Activated T-helper 9 cell treated with anti-CD3 and anti-CD28 coated beads, Interleukin-2, amount 50 U/mL, for 16 hours (primary cell): ENCODE measurements around the gene RPP25.
"Not testable (repeated sequence)": the region's sequence is repeated elsewhere in the genome, so short reads cannot be mapped to it uniquely, and the experiment has no call there.

Source experiments
- DNase-seq: peaks from one replicate; pipeline ENCODE4 v3.0.0-alpha.2; 2020; ENCODE audit warnings: low read depth

The RPP25 gene

GRCh38 chr15:74962671-74963070 lies 6.1 kb upstream of the RPP25 start:
- DNase-seq: no peak

DNA sequence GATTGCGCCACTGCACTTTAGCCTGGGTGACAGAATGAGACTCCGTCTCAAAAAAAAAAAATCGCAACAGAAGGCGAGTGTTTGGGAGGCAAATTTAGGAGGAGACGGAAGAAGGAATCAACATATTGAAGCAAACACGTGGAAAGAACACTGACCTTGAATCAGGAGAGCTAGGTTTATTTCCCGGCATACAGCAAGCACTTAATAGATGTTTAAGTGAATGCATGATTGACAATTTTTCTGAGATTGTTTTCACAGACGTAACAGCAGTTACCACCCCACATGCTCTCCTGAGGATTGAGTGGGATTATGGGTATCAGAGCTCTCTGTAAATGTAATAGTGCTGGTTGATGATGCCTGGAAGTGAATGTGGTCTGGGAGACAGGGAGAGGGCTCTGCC lies 5.6 kb upstream of the RPP25 start:
- DNase-seq: no peak

GRCh38 chr15:74961616-74962015 lies 5.0 kb upstream of the RPP25 start:
- DNase-seq: no peak

GRCh38 chr15:74960995-74961588 lies 4.5 kb upstream of the RPP25 start:
- no peak for DNase-seq

- DNase-seq: no peak
These were observed 3.7 kb upstream of the RPP25 start for GRCh38 chr15:74960286-74960685.

DNA sequence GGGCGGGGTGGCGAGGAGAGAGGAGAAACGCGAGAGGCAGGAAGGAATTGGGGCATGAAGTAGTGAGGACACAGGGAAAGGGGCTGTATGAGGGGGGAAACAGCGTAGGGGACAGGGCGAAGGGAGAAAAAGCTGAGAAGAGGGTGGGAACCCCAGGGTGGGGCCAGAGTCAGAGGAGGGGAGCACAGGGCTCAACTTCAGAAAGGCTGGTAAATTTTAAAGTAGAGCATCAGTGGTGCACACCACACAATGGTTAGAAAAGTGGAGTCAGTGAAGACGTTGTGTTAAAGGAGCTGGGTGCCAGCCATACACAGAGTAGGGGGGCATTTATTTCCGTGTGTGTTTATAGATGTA lies 3.0 kb upstream of the RPP25 start:
- no peak for DNase-seq

DNA sequence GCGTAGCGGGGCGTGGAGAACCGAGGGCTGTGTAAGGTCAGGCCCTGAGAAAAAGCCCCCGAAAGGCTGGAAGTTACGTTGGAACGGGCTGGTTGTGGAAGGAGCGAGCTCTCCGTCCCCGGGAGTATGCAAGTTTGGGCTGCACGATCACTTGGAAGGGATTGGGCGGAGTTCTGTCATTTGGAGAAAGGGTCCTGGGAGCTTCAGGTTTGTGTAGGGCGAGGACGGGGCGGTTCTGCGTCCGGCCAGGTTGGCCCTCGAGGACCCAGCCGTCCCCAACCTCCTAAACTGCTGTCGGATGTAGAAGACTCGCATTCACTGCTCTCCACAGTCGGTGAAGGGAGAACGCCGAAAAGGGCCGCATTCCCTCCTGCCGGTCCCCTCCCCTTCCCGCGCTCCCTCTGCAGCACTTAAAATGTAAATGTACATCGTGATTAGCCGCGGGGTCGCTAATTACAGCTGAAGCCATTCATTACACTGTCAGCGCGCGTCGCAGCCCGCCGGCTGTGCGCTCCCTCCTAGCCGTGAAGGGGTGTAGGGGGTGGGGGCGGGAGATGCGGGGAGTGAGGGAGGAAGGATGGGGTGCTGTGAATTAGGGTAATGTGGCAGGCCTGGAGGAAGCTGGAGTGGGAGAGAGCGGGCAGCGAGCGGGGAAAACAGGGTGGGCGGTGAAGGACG lies 2.5 kb upstream of the RPP25 start:
- no peak for DNase-seq

- DNase-seq: no peak
These were observed 1.8 kb upstream of the RPP25 start for GRCh38 chr15:74958320-74958907.

DNA sequence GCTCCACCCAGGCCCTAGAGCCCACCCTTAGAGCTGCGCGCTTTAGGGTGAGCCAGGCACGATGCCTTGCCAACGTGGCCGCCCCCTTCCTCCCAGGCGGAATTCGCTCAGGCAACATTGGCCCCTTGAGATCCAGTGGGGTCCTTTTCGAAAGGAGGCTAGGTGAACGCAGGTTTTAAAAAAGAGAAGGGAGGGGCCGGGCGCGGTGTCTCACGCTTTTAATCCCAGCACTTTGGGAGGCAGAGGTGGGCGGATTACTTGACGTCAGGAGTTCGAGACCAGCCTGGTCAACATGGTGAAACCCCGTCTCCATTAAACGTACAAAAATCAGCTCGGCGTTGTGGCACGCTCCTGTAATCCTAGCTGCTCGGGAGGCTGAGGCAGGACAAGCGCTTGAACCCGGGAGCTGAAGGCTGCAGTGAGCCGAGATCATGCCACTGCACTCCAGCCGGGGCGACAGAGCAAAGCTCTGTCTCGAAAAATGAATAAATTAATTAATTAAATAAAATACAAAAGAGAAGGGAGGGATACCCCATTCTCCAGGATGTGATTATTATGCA lies 984 bp upstream of the RPP25 start:
- no peak for DNase-seq

- peak; percentile 50 for DNase-seq
These were observed 550 bp downstream of the RPP25 start for GRCh38 chr15:74955796-74956647.

GRCh38 chr15:74955017-74955416 lies 1.6 kb downstream of the RPP25 start:
- no peak for DNase-seq

DNA sequence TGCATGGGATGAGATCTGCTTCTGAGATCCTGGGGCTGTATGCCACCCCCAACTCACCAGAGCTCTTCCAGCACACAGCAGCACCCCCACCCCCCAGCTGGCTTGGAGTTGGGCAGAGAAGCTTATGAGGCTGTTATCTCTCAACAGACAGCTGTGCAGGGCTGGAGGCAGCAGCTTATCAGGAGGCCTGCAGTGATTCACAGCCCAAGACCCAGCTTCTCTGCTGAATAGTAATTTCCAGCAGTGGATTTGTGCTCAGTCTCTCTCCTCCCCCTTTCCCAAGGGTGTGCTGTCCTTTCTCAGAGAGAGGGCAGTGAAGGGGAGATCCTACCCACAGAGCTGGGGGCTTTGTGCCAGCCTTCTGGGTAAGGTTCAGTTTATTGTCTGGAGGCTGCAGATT lies 2.1 kb downstream of the RPP25 start:
- DNase-seq: no peak

GRCh38 chr15:74951006-74951405 lies 5.6 kb downstream of the RPP25 start:
- no peak for DNase-seq

DNA sequence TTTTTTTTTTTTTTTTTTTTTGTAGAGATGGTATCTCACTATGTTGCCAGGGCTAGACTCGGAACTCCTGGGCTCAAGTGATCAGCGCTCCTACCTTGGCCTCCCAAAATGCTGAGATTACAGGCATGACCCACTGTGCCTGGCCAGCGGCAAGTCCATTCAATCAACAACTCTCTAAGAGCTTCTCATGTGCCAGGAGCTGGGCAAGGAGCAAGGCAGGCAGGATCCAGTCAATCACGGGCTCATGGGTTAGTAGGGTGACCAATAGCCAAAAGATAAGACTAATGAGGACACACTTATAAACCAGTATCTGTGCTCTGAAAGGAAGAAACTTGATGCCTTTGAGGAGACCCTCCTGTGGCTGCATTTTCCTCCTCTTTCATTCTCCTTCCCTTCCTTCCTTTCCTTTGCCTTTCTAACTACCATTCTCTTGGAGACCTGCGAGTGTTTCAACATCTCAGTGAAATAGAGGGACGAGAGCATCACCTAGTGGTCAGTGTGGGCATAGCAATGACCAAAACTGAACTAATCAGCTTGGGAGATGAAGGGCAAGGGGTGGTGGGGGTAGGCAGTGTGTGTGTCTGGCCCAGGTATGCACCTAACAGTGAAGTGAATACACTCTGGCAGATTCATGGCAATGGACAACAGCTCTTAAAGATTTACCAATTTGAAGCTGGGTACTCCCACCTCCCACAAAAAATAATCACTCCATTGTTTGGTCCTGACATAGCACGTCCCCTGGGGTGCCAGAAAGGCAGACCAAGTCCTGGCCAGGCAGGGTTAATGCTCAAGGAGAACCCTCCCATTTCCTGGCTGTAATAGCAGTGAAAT lies 6.3 kb downstream of the RPP25 start:
- peak; percentile 54 for DNase-seq

GRCh38 chr15:74937590-74938371 lies 18.8 kb downstream of the RPP25 start, which contains the start of gene COX5A:
COX5A (minus strand) TSS chr15:74938073; CDS start chr15:74938014, 59 bp downstream.
- DNase-seq: peak; percentile 88

GRCh38 chr15:74937272-74937589 lies 19.3 kb downstream of the RPP25 start:
- no peak for DNase-seq

DNA sequence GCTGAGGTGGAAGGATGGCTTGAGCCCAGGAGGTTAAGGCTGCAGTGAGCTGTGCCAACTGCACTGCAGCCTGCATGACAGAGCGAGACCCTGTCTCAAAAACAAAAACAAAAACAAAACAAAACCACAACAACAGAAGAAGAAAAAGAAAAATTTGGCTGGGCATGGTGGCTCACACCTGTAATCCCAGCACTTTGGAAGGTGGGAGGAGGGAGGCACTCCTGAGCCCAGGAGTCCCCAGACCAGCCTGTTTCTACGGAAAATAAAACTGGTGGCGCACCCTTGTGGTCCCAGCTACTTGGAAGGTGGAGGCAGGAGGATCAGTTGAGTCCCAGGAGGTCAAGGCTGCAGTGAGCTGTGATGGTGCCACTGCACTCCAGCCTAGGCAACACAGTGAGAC lies 21.4 kb downstream of the RPP25 start:
- DNase-seq: not testable (repeated sequence)

GRCh38 chr15:74933573-74933972 lies 23.0 kb downstream of the RPP25 start:
- no peak for DNase-seq

DNA sequence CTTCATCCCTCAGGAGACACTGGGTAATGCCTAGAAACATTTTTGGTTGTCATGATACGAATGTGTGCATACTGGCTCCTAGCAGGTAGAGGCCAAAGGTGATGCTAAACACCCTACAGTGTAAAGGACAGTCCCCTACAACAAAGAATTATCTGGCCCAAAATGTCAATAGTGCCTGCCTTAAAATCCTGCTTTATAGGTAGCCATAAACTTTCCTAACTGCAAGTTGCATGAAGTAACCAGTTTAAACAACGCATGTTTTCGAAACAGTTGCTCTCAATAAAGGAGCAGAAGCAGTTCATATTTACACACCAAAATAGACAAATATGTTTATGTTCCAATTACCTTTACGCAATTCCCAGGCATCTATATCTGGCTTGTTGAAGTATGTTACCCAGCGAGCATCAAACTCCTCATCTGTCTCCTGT lies 27.8 kb downstream of the RPP25 start:
- no peak for DNase-seq

GRCh38 chr15:74924525-74924924 lies 32.0 kb downstream of the RPP25 start:
- DNase-seq: no peak

DNA sequence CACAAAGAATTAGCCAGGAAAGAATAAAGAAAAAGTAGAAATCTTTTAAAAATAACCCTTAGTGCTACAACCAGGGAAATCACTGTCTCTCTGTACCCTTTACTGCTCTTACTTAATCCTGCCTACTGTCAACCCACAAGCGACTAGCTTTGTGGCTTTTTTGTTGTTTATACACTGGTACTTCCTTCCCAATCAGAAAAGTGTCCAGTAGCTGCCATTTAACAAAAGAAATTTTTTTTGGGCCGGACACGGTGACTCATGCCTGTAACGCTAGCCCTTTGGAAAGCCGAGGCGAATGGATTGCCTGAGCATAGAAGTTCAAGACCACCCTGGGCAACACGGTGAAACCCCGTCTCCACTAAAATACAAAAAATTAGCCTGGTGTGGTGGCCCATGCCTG lies 36.1 kb downstream of the RPP25 start:
- DNase-seq: no peak
